Activated gamma-delta T cell treated with anti-CD3 and anti-CD28 coated beads, Interleukin-2, amount 50 U/mL, for 16 hours (primary cell): ENCODE measurements around the gene DLG3.

Source experiments
- DNase-seq: peaks from one replicate; pipeline ENCODE4 v3.0.0-alpha.2; 2020; ENCODE audit warnings: low read depth

The DLG3 gene

GRCh38 chrX:70437921-70438665, 6.5 kb upstream of the DLG3 start:
- DNase-seq, result no peak

- DNase-seq, result no peak
Observed at GRCh38 chrX:70439016-70439415, 5.6 kb upstream of the DLG3 start.

- no peak for DNase-seq
Observed at GRCh38 chrX:70442224-70442623, 2.4 kb upstream of the DLG3 start.

GRCh38 chrX:70444946-70445656, 466 bp downstream of the DLG3 start:
- no peak for DNase-seq

GRCh38 chrX:70445951-70446350, 1.3 kb downstream of the DLG3 start:
- no peak for DNase-seq

- no peak for DNase-seq
Observed at GRCh38 chrX:70446380-70447350, 2.0 kb downstream of the DLG3 start.

GRCh38 chrX:70449457-70449966, 4.9 kb downstream of the DLG3 start:
- no peak for DNase-seq

- DNase-seq, result peak; percentile 42
Observed at GRCh38 chrX:70452143-70452733, 7.6 kb downstream of the DLG3 start.

GRCh38 chrX:70453024-70453618, 8.5 kb downstream of the DLG3 start:
- no peak for DNase-seq

GRCh38 chrX:70454441-70455365, 10.1 kb downstream of the DLG3 start:
- DNase-seq, result peak; percentile 30

GRCh38 chrX:70455366-70456202, 10.9 kb downstream of the DLG3 start:
- no peak for DNase-seq

- DNase-seq, result no peak
Observed at GRCh38 chrX:70456256-70456655, 11.6 kb downstream of the DLG3 start.

GRCh38 chrX:70461026-70461425, 16.4 kb downstream of the DLG3 start:
- DNase-seq, result no peak

- no peak for DNase-seq
Observed at GRCh38 chrX:70464051-70464450, 19.4 kb downstream of the DLG3 start.

- DNase-seq, result no peak
Observed at GRCh38 chrX:70466968-70467367, 22.3 kb downstream of the DLG3 start.

GRCh38 chrX:70468709-70469108, 24.1 kb downstream of the DLG3 start:
- DNase-seq, result no peak

- DNase-seq, result no peak
Observed at GRCh38 chrX:70470850-70471289, 26.2 kb downstream of the DLG3 start.

GRCh38 chrX:70476166-70476933, 31.7 kb downstream of the DLG3 start:
- DNase-seq, result no peak
